ENCODE results near the gene EDIL3.

DNA sequence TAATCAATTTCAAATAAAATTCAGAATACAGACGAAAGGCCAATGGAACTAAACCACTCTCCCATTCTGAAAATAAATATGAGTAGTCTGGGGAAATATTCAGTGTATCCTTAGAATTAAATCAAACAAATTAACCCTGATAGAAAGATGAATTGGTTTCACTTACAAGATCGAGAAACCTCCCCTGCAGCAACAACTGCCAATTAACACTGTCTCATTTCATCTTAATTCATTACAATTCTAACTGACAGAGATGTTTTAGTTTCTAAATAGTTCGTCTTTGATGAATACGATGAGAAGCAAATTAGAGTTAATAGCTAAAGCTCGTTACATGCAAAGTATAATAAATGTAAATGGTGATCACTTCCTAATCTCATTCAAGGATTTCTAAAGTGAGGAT lies 247.1 kb downstream of the EDIL3 start:
- TF ChIP-seq, protein P1, sequence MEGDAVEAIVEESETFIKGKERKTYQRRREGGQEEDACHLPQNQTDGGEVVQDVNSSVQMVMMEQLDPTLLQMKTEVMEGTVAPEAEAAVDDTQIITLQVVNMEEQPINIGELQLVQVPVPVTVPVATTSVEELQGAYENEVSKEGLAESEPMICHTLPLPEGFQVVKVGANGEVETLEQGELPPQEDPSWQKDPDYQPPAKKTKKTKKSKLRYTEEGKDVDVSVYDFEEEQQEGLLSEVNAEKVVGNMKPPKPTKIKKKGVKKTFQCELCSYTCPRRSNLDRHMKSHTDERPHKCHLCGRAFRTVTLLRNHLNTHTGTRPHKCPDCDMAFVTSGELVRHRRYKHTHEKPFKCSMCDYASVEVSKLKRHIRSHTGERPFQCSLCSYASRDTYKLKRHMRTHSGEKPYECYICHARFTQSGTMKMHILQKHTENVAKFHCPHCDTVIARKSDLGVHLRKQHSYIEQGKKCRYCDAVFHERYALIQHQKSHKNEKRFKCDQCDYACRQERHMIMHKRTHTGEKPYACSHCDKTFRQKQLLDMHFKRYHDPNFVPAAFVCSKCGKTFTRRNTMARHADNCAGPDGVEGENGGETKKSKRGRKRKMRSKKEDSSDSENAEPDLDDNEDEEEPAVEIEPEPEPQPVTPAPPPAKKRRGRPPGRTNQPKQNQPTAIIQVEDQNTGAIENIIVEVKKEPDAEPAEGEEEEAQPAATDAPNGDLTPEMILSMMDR (conservative IDR thresholded peaks at IDR 0.05; ENCODE audit: low read length): no peak
- TF ChIP-seq EZH2phosphoT487 (IDR thresholded peaks at IDR 0.05; ENCODE audit: borderline replicate concordance, low read depth, low read length): no peak
